T-helper 2 cell treated with Interferon-gamma antibody and Interleukin-4, amounts not matched to agents 5 μg/mL and 100 μg/mL, for 36 hours (primary cell): ENCODE results near the gene BACH2.
A peak's percentile ranks its signal among the peaks of the same experiment; 100 is the strongest.
"Not testable (repeated sequence)": the region's sequence is repeated elsewhere in the genome, so short reads cannot be mapped to it uniquely, and the experiment has no call there.

Source experiments
- DNase-seq: peaks from one replicate; pipeline ENCODE4 v3.0.0; 2021; ENCODE audit warnings: low spot score
- H3K27ac Mint-ChIP-seq: one replicate; pipeline ENCODE4 v1.8.0; 2021; ENCODE audit warnings: mild to moderate bottlenecking, mixed read lengths
- H3K27me3 Mint-ChIP-seq: one replicate; pipeline ENCODE4 v1.8.0; 2021; ENCODE audit warnings: low read depth, mixed read lengths
- H3K36me3 Mint-ChIP-seq: one replicate; pipeline ENCODE4 v1.8.0; 2021; ENCODE audit warnings: low read depth, mixed read lengths
- H3K4me1 Mint-ChIP-seq: one replicate; pipeline ENCODE4 v1.8.0; 2021; ENCODE audit warnings: low read depth, mixed read lengths
- H3K4me3 Mint-ChIP-seq: one replicate; pipeline ENCODE4 v1.8.0; 2022; ENCODE audit warnings: mild to moderate bottlenecking, moderate library complexity, mixed read lengths
- H3K9me3 Mint-ChIP-seq: one replicate; pipeline ENCODE4 v1.8.0; 2021; ENCODE audit warnings: mixed read lengths

Gene BACH2

GRCh38 chr6:90136837-90137568, 159.6 kb downstream of the BACH2 start:
- no peak overlapping the region for H3K27ac Mint-ChIP-seq

GRCh38 chr6:90136176-90136575, 160.5 kb downstream of the BACH2 start:
- Mint-ChIP-seq H3K4me3 (no peak overlapping the region), H3K27ac (no peak overlapping the region), H3K9me3 (no peaks in the 10 kb centered on the region), H3K4me1 (peaks cover 15% of the 10 kb centered on the region), H3K27me3 (no peaks in the 10 kb centered on the region), H3K36me3 (peaks cover 3% of the 10 kb centered on the region)
- no peak for DNase-seq

More at GRCh38 chr6:90136837-90137568, 159.6 kb downstream of the BACH2 start:
- H3K27me3 Mint-ChIP-seq = no peaks in the 10 kb centered on the region
- DNase-seq = no peak
- H3K36me3 Mint-ChIP-seq = peaks cover 3% of the 10 kb centered on the region
- H3K4me1 Mint-ChIP-seq = peaks cover 15% of the 10 kb centered on the region
- H3K9me3 Mint-ChIP-seq = no peaks in the 10 kb centered on the region
- no peak overlapping the region for H3K4me3 Mint-ChIP-seq

- Mint-ChIP-seq H3K36me3 (peaks cover 3% of the 10 kb centered on the region), H3K27me3 (no peaks in the 10 kb centered on the region), H3K4me1 (peaks cover 15% of the 10 kb centered on the region), H3K9me3 (no peaks in the 10 kb centered on the region), H3K4me3 (no peak overlapping the region), H3K27ac (no peak overlapping the region)
- no peak for DNase-seq
These were observed 161.0 kb downstream of the BACH2 start for GRCh38 chr6:90135667-90136066.

GRCh38 chr6:90133664-90134063, 163.0 kb downstream of the BACH2 start:
- not testable (repeated sequence) for H3K4me3 Mint-ChIP-seq, DNase-seq, H3K9me3 Mint-ChIP-seq, H3K36me3 Mint-ChIP-seq, H3K27me3 Mint-ChIP-seq, H3K27ac Mint-ChIP-seq
- H3K4me1 Mint-ChIP-seq = peaks cover 11% of the 10 kb centered on the region

GRCh38 chr6:90131614-90132423, 164.8 kb downstream of the BACH2 start:
- Mint-ChIP-seq H3K4me3 (no peak overlapping the region), H3K27ac (no peak overlapping the region), H3K4me1 (peaks cover 19% of the 10 kb centered on the region), H3K36me3 (peaks cover 3% of the 10 kb centered on the region), H3K9me3 (no peaks in the 10 kb centered on the region), H3K27me3 (no peaks in the 10 kb centered on the region)
- DNase-seq = no peak

GRCh38 chr6:90131125-90131524, 165.5 kb downstream of the BACH2 start:
- Mint-ChIP-seq H3K4me1 (peaks cover 26% of the 10 kb centered on the region), H3K4me3 (no peak overlapping the region), H3K36me3 (peaks cover 5% of the 10 kb centered on the region), H3K27ac (no peak overlapping the region), H3K27me3 (no peaks in the 10 kb centered on the region), H3K9me3 (no peaks in the 10 kb centered on the region)
- no peak for DNase-seq

- H3K27me3 Mint-ChIP-seq, DNase-seq, H3K9me3 Mint-ChIP-seq, H3K27ac Mint-ChIP-seq, H3K4me3 Mint-ChIP-seq, H3K36me3 Mint-ChIP-seq: not testable (repeated sequence)
- peaks cover 26% of the 10 kb centered on the region for H3K4me1 Mint-ChIP-seq
These were observed 168.0 kb downstream of the BACH2 start for GRCh38 chr6:90128687-90129086.

- DNase-seq = no peak
- H3K4me1 Mint-ChIP-seq = peaks cover 27% of the 10 kb centered on the region
- H3K36me3 Mint-ChIP-seq = peaks cover 14% of the 10 kb centered on the region
- H3K27ac Mint-ChIP-seq = peak overlapping the region; percentile 42
- H3K9me3 Mint-ChIP-seq = no peaks in the 10 kb centered on the region
- peak overlapping the region; percentile 43 for H3K4me3 Mint-ChIP-seq
- H3K27me3 Mint-ChIP-seq = no peaks in the 10 kb centered on the region
These were observed 169.0 kb downstream of the BACH2 start for GRCh38 chr6:90127595-90127994.

GRCh38 chr6:90126839-90127238, 169.8 kb downstream of the BACH2 start:
- H3K9me3 Mint-ChIP-seq = no peaks in the 10 kb centered on the region
- peaks cover 30% of the 10 kb centered on the region for H3K4me1 Mint-ChIP-seq
- H3K4me3 Mint-ChIP-seq = peak overlapping the region; percentile 43
- no peak overlapping the region for H3K27ac Mint-ChIP-seq
- H3K27me3 Mint-ChIP-seq = no peaks in the 10 kb centered on the region
- peaks cover 15% of the 10 kb centered on the region for H3K36me3 Mint-ChIP-seq
- no peak for DNase-seq

GRCh38 chr6:90126181-90126580, 170.5 kb downstream of the BACH2 start:
- Mint-ChIP-seq H3K27ac (no peak overlapping the region), H3K36me3 (peaks cover 15% of the 10 kb centered on the region), H3K9me3 (no peaks in the 10 kb centered on the region), H3K4me3 (peak overlapping the region; percentile 11), H3K27me3 (no peaks in the 10 kb centered on the region), H3K4me1 (peaks cover 30% of the 10 kb centered on the region)
- DNase-seq = no peak

- no peak overlapping the region for H3K27ac Mint-ChIP-seq
- H3K9me3 Mint-ChIP-seq = no peaks in the 10 kb centered on the region
- H3K4me3 Mint-ChIP-seq = no peak overlapping the region
- no peak for DNase-seq
- peaks cover 30% of the 10 kb centered on the region for H3K4me1 Mint-ChIP-seq
- peaks cover 15% of the 10 kb centered on the region for H3K36me3 Mint-ChIP-seq
- no peaks in the 10 kb centered on the region for H3K27me3 Mint-ChIP-seq
These were observed 171.7 kb downstream of the BACH2 start for GRCh38 chr6:90124874-90125510.

- Mint-ChIP-seq H3K4me1 (peaks cover 34% of the 10 kb centered on the region), H3K36me3 (peaks cover 15% of the 10 kb centered on the region), H3K27me3 (no peaks in the 10 kb centered on the region), H3K4me3 (no peak overlapping the region), H3K27ac (no peak overlapping the region), H3K9me3 (no peaks in the 10 kb centered on the region)
- peak; percentile 56 for DNase-seq
These were observed 172.8 kb downstream of the BACH2 start for GRCh38 chr6:90123831-90124230.

GRCh38 chr6:90121982-90122381, 174.7 kb downstream of the BACH2 start:
- peaks cover 24% of the 10 kb centered on the region for H3K4me1 Mint-ChIP-seq
- DNase-seq = peak; percentile 59
- H3K27ac Mint-ChIP-seq = no peak overlapping the region
- H3K36me3 Mint-ChIP-seq = peaks cover 15% of the 10 kb centered on the region
- no peaks in the 10 kb centered on the region for H3K27me3 Mint-ChIP-seq
- H3K9me3 Mint-ChIP-seq = no peaks in the 10 kb centered on the region
- no peak overlapping the region for H3K4me3 Mint-ChIP-seq

- Mint-ChIP-seq H3K4me1 (peaks cover 12% of the 10 kb centered on the region), H3K27me3 (no peaks in the 10 kb centered on the region), H3K27ac (no peak overlapping the region), H3K36me3 (peaks cover 26% of the 10 kb centered on the region), H3K4me3 (no peak overlapping the region), H3K9me3 (peaks cover 11% of the 10 kb centered on the region)
- DNase-seq = no peak
These were observed 176.3 kb downstream of the BACH2 start for GRCh38 chr6:90120327-90120726.
